NCI-H1436 (cell line): ENCODE measurements around the gene RAET1G.
"Not testable (repeated sequence)": the region's sequence is repeated elsewhere in the genome, so short reads cannot be mapped to it uniquely, and the experiment has no call there.

ENCODE experiments used
- DNase-seq: peaks from one replicate; lab custom pipeline; 2025; lab: John Stamatoyannopoulos, UW

Gene RAET1G

GRCh38 chr6:149922642-149923326, at the start of gene RAET1G:
Gene RAET1G, minus strand, starts transcription at chr6:149923121. Its CDS starts 111 bp downstream, at chr6:149923010.
- DNase-seq = peak; percentile 13

- DNase-seq = no peak
Measured at GRCh38 chr6:149969635-149970034, 46.7 kb upstream of the RAET1G start.

GRCh38 chr6:149968909-149969308, 46.0 kb upstream of the RAET1G start:
- not testable (repeated sequence) for DNase-seq

GRCh38 chr6:149967999-149968398, 45.1 kb upstream of the RAET1G start:
- DNase-seq = not testable (repeated sequence)

GRCh38 chr6:149967591-149967990, 44.7 kb upstream of the RAET1G start:
- DNase-seq = no peak

GRCh38 chr6:149966319-149966718, 43.4 kb upstream of the RAET1G start:
- not testable (repeated sequence) for DNase-seq

GRCh38 chr6:149965194-149966020, 42.5 kb upstream of the RAET1G start:
- no peak for DNase-seq

GRCh38 chr6:149964308-149965193, 41.6 kb upstream of the RAET1G start:
- no peak for DNase-seq

- peak; percentile 56 for DNase-seq
Measured at GRCh38 chr6:149963462-149964307, 40.8 kb upstream of the RAET1G start, which contains the start of gene ULBP1. Gene ULBP1, plus strand, starts transcription at chr6:149963943. Its CDS starts 107 bp downstream, at chr6:149964050.

- DNase-seq = peak; percentile 3
Measured at GRCh38 chr6:149963212-149963461, 40.2 kb upstream of the RAET1G start.

- no peak for DNase-seq
Measured at GRCh38 chr6:149962461-149963211, 39.7 kb upstream of the RAET1G start.

- DNase-seq = no peak
Measured at GRCh38 chr6:149961728-149962425, 39.0 kb upstream of the RAET1G start.

GRCh38 chr6:149960488-149960887, 37.6 kb upstream of the RAET1G start:
- no peak for DNase-seq

- DNase-seq = not testable (repeated sequence)
Measured at GRCh38 chr6:149959806-149960205, 36.9 kb upstream of the RAET1G start.

- not testable (repeated sequence) for DNase-seq
Measured at GRCh38 chr6:149958124-149958523, 35.2 kb upstream of the RAET1G start.

GRCh38 chr6:149955654-149956317, 32.9 kb upstream of the RAET1G start:
- not testable (repeated sequence) for DNase-seq

- not testable (repeated sequence) for DNase-seq
Measured at GRCh38 chr6:149954984-149955653, 32.2 kb upstream of the RAET1G start.

- DNase-seq = not testable (repeated sequence)
Measured at GRCh38 chr6:149954328-149954983, 31.5 kb upstream of the RAET1G start.
